Mesenchymal stem cell (in vitro differentiated cells and primary cell): ENCODE data around the gene EVX2.
A peak's percentile ranks its signal among the peaks of the same experiment; 100 is the strongest.

Source experiments
- DNase-seq: peaks from one replicate; pipeline ENCODE4 v3.0.0-alpha.2; 2013
- H2AFZ ChIP-seq: one replicate; pipeline ENCODE4 v1.6.1; 2013; ENCODE audit warnings: low read depth, mild to moderate bottlenecking, control low read depth, inconsistent platforms, low read length, moderate library complexity
- H2AK5ac ChIP-seq: 2 replicates; pipeline ENCODE4 v1.6.1; 2013; ENCODE audit warnings: low read length, moderate library complexity, mild to moderate bottlenecking, inconsistent platforms; ENCODE audit not compliant: severe bottlenecking
- H2BK120ac ChIP-seq: one replicate; pipeline ENCODE4 v1.6.1; 2013; ENCODE audit warnings: low read depth, mild to moderate bottlenecking, inconsistent platforms, low read length, moderate library complexity
- H2BK12ac ChIP-seq, 2 experiments: one replicate each; pipeline ENCODE4 v1.6.1; 2013; ENCODE audit warnings: inconsistent platforms in 2 of 2, low read length in 2 of 2, mild to moderate bottlenecking in 2 of 2, moderate library complexity in 2 of 2, control low read depth in 1 of 2
- H2BK15ac ChIP-seq: one replicate; pipeline ENCODE4 v1.6.1; 2013; ENCODE audit warnings: mild to moderate bottlenecking, low read depth, inconsistent platforms; ENCODE audit not compliant: poor library complexity, severe bottlenecking
- H2BK5ac ChIP-seq: 2 replicates; pipeline ENCODE4 v1.6.1; 2013; ENCODE audit warnings: low read depth, mild to moderate bottlenecking, low read length, control low read depth, inconsistent platforms; ENCODE audit not compliant: poor library complexity, severe bottlenecking
- H3K14ac ChIP-seq, 2 experiments: one replicate each; pipeline ENCODE4 v1.6.1; 2013; ENCODE audit warnings: inconsistent platforms in 2 of 2, low read length in 2 of 2, control low read depth in 1 of 2, mild to moderate bottlenecking in 1 of 2, moderate library complexity in 1 of 2
- H3K18ac ChIP-seq, 2 experiments: one replicate each; pipeline ENCODE4 v1.6.1; 2013; ENCODE audit warnings: inconsistent platforms in 2 of 2, low read length in 2 of 2, control low read depth in 1 of 2, low read depth in 1 of 2, mild to moderate bottlenecking in 1 of 2
- H3K23ac ChIP-seq, 2 experiments: one replicate each; pipeline ENCODE4 v1.6.1; 2013; ENCODE audit warnings: inconsistent platforms in 2 of 2, low read length in 2 of 2, mild to moderate bottlenecking in 2 of 2, moderate library complexity in 2 of 2, control low read depth in 1 of 2
- H3K27ac ChIP-seq: 2 replicates; pipeline ENCODE4 v1.5.1; 2013; ENCODE audit warnings: mild to moderate bottlenecking, moderate library complexity, low read length, control low read depth, inconsistent platforms; ENCODE audit not compliant: poor library complexity, severe bottlenecking
- H3K27me3 ChIP-seq, 2 experiments: 2 replicates each; pipeline versions ENCODE4 v1.6.1 to v1.7.0; 2013; ENCODE audit warnings: low read length in 2 of 2, mild to moderate bottlenecking in 2 of 2, moderate library complexity in 2 of 2, control low read depth in 1 of 2, inconsistent platforms in 1 of 2; ENCODE audit not compliant: control insufficient read depth in 1 of 2, insufficient read depth in 1 of 2
- H3K36me3 ChIP-seq, 2 experiments: 2 replicates each; pipeline versions ENCODE4 v1.6.1 to v1.7.0; 2013; ENCODE audit warnings: low read length in 2 of 2, control low read depth in 1 of 2, inconsistent platforms in 1 of 2, low read depth in 1 of 2, mild to moderate bottlenecking in 1 of 2; ENCODE audit not compliant: insufficient read depth in 2 of 2, control insufficient read depth in 1 of 2
- H3K4ac ChIP-seq, 2 experiments: one replicate each; pipeline ENCODE4 v1.6.1; 2013; ENCODE audit warnings: inconsistent platforms in 2 of 2, low read length in 2 of 2, mild to moderate bottlenecking in 2 of 2, moderate library complexity in 2 of 2, control low read depth in 1 of 2, low read depth in 1 of 2
- H3K4me1 ChIP-seq: 2 replicates; pipeline ENCODE4 v1.6.1; 2013; ENCODE audit warnings: low read depth, low read length, control low read depth; ENCODE audit not compliant: control insufficient read depth, insufficient read depth
- H3K4me2 ChIP-seq: 2 replicates; pipeline ENCODE4 v1.6.1; 2013; ENCODE audit warnings: low read length, mild to moderate bottlenecking, inconsistent platforms; ENCODE audit not compliant: poor library complexity, severe bottlenecking
- H3K4me3 ChIP-seq, 2 experiments: 2 replicates each; pipeline versions ENCODE4 v1.5.1 to v1.7.0; 2013; ENCODE audit warnings: low read length in 2 of 2, mild to moderate bottlenecking in 2 of 2, control low read depth in 1 of 2, low read depth in 1 of 2; ENCODE audit not compliant: insufficient read depth in 1 of 2
- H3K79me1 ChIP-seq: replicated peaks from 2 replicates; pipeline ENCODE4 v1.6.1; 2013; ENCODE audit warnings: mild to moderate bottlenecking, control low read depth, low read length, inconsistent platforms; ENCODE audit not compliant: poor library complexity, severe bottlenecking
- H3K9ac ChIP-seq: 2 replicates; pipeline ENCODE4 v1.7.0; 2013; ENCODE audit warnings: mild to moderate bottlenecking, low read length, moderate library complexity
- H3K9me3 ChIP-seq: 2 replicates; pipeline ENCODE4 v1.7.0; 2013; ENCODE audit warnings: mild to moderate bottlenecking, low read length; ENCODE audit not compliant: control insufficient read depth
- H4K8ac ChIP-seq: one replicate; pipeline ENCODE4 v1.6.1; 2013; ENCODE audit warnings: inconsistent platforms, mild to moderate bottlenecking, low read length, moderate library complexity
- H4K91ac ChIP-seq: one replicate; pipeline ENCODE4 v1.6.1; 2013; ENCODE audit warnings: mild to moderate bottlenecking, low read length, inconsistent platforms
- WGBS: methylation state at CpG from one replicate; pipeline ENCODE4 v1.1.7; 2013; ENCODE audit warnings: mixed read lengths; 5-methylcytosine and 5-hydroxymethylcytosine counted together

EVX2 gene

DNA sequence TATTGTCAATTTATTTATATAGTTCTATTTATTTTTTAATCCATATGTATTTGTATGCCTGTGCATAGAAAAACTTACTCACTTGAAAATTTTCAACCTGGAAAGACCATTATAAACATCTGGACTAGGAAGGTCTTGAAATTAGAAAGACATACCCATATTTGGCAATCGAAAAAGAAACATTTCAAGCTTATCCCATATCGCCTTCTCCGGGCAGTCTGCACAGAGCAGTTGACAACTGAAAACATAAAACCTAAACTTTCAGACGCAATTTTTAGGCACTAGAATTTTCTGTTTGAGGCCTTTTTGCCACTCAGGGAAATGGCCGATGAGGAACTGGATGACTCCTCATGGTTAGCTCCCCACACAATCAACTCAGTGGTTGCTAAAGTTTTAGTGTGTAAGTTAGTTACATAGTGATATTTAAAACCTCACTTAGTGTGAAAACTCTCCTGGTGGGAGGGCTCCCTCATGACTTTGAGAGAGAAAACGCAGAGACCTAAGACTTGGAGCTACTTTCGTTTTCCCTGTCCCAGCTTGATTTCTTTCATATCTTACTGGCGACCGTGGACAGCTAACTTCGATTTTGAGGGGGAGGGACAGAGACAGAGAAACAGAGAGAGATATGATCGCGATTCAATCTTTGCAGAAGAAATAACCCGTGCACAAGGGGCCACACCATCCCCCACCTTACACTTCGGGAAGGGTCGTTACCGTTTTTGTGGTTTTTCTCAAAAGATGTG, 12.7 kb upstream of the EVX2 start:
- no peaks in the 10 kb centered on the region for H3K36me3 ChIP-seq
- no peak overlapping the region for H3K18ac ChIP-seq
- H3K4me2 ChIP-seq, result peak overlapping the region; percentile 60
- H3K4me1 ChIP-seq, result peaks cover 15% of the 10 kb centered on the region
- DNase-seq, result peak; percentile 38
- H3K79me1 ChIP-seq, result no peaks in the 10 kb centered on the region
- H2AK5ac ChIP-seq, result no peak overlapping the region
- H3K9me3 ChIP-seq, result peaks cover 3% of the 10 kb centered on the region
- peak overlapping the region in 1 of 2 experiments; percentile 77 for H3K4me3 ChIP-seq
- no peak overlapping the region for H3K4ac ChIP-seq
- peaks cover 91 to 96% of the 10 kb centered on the region in 2 experiments for H3K27me3 ChIP-seq
- H2BK120ac ChIP-seq, result no peak overlapping the region
- H3K27ac ChIP-seq, result no peak overlapping the region
- no peak overlapping the region for H2BK5ac ChIP-seq
- 9% methylated on average over 14 of the region's 16 CpGs for WGBS
- no peak overlapping the region for H3K9ac ChIP-seq
- no peak overlapping the region for H3K14ac ChIP-seq
- H4K8ac ChIP-seq, result no peak overlapping the region
- H3K23ac ChIP-seq, result no peak overlapping the region
- no peak overlapping the region for H2BK12ac ChIP-seq
- H2AFZ ChIP-seq, result no peak overlapping the region
- no peak overlapping the region for H2BK15ac ChIP-seq
- H4K91ac ChIP-seq, result no peak overlapping the region

DNA sequence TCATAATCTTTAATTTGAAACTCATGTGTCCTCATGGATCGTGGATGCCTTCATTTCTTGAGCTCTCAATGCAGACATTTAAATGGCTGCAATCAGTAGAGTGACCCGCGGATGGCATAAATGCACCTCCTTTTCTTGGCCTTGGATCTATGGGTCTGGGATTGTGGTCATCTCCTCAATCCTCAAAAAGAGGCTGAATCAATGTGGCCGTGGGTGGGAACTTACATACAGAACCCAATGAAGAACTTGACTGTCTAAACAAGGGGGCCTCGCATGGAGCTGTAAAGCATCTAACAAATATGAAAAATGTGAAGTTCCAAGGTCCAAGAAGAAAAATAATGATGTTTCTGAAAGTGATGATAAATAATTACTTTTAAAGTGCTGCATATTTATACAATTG, 11.7 kb upstream of the EVX2 start:
- H3K79me1 ChIP-seq, result no peaks in the 10 kb centered on the region
- no peak overlapping the region for H2BK15ac ChIP-seq
- H3K9me3 ChIP-seq, result peaks cover 3% of the 10 kb centered on the region
- no peak overlapping the region for H4K8ac ChIP-seq
- no peak for DNase-seq
- no peak overlapping the region for H3K4me3 ChIP-seq
- no peak overlapping the region for H2BK12ac ChIP-seq
- H3K36me3 ChIP-seq, result no peaks in the 10 kb centered on the region
- H2BK120ac ChIP-seq, result no peak overlapping the region
- H3K23ac ChIP-seq, result no peak overlapping the region
- H2AK5ac ChIP-seq, result no peak overlapping the region
- H2BK5ac ChIP-seq, result no peak overlapping the region
- peaks cover 15% of the 10 kb centered on the region for H3K4me1 ChIP-seq
- H3K27me3 ChIP-seq, result peaks cover 89 to 96% of the 10 kb centered on the region in 2 experiments
- H4K91ac ChIP-seq, result no peak overlapping the region
- H3K4ac ChIP-seq, result no peak overlapping the region
- H3K18ac ChIP-seq, result no peak overlapping the region
- H3K14ac ChIP-seq, result no peak overlapping the region
- H2AFZ ChIP-seq, result no peak overlapping the region
- no peak overlapping the region for H3K27ac ChIP-seq
- no peak overlapping the region for H3K4me2 ChIP-seq
- no peak overlapping the region for H3K9ac ChIP-seq
- WGBS, result 39% methylated on average over 5 of the region's 5 CpGs

DNA sequence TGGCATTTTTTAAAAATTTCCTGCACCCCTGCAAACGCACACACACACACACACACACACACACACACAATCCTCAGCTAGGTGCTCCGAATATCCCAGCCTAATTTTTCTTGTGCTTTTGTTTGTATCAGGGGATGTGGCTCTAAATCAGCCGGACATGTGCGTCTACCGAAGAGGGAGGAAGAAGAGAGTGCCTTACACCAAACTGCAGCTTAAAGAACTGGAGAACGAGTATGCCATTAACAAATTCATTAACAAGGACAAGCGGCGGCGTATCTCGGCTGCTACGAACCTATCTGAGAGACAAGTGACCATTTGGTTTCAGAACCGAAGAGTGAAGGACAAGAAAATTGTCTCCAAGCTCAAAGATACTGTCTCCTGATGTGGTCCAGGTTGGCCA, 10.6 kb upstream of the EVX2 start:
- Histone ChIP-seq H2BK5ac (no peak overlapping the region), H3K27me3 (peaks cover 89 to 96% of the 10 kb centered on the region in 2 experiments), H3K18ac (no peak overlapping the region), H3K14ac (no peak overlapping the region), H2AFZ (no peak overlapping the region), H3K9me3 (peaks cover 3% of the 10 kb centered on the region), H3K79me1 (no peaks in the 10 kb centered on the region), H4K91ac (no peak overlapping the region), H3K4me3 (no peak overlapping the region), H3K9ac (no peak overlapping the region), H2AK5ac (no peak overlapping the region), H2BK120ac (no peak overlapping the region), H4K8ac (no peak overlapping the region), H3K23ac (no peak overlapping the region), H3K4me2 (no peak overlapping the region), H3K36me3 (no peaks in the 10 kb centered on the region), H3K4ac (no peak overlapping the region), H2BK12ac (no peak overlapping the region), H2BK15ac (no peak overlapping the region), H3K27ac (no peak overlapping the region), H3K4me1 (peaks cover 11% of the 10 kb centered on the region)
- DNase-seq, result no peak
- 5% methylated on average over 11 of the region's 12 CpGs for WGBS

DNA sequence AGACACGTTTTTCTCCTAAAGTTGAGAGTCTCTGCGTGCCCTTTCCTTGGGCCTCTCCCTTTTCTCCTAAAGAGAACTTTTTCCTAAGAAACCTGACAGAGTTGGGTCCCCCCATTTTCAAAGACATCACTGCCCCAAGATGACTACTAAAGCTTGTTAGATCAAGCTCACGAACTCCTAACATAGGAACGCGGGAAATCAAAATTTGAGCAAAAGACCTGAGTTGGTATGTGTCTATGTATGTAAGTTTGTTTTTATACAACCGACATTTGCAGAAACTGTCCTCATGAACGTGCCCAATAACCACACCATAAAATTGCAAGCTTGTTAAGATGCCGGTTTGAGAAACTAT, 10.1 kb upstream of the EVX2 start:
- Histone ChIP-seq H3K36me3 (no peaks in the 10 kb centered on the region), H2BK120ac (no peak overlapping the region), H3K9ac (no peak overlapping the region), H2AK5ac (no peak overlapping the region), H3K23ac (no peak overlapping the region), H3K9me3 (peaks cover 3% of the 10 kb centered on the region), H3K27me3 (peaks cover 89 to 96% of the 10 kb centered on the region in 2 experiments), H3K4me3 (no peak overlapping the region), H3K4me1 (peaks cover 11% of the 10 kb centered on the region), H4K91ac (no peak overlapping the region), H3K14ac (no peak overlapping the region), H3K18ac (no peak overlapping the region), H3K4ac (no peak overlapping the region), H4K8ac (no peak overlapping the region), H3K27ac (no peak overlapping the region), H2BK12ac (no peak overlapping the region), H3K79me1 (no peaks in the 10 kb centered on the region), H2BK15ac (no peak overlapping the region), H2AFZ (no peak overlapping the region), H3K4me2 (no peak overlapping the region), H2BK5ac (no peak overlapping the region)
- 4% methylated on average over 2 of the region's 8 CpGs for WGBS
- DNase-seq, result no peak
